GM12892 (cell line): ENCODE data around the gene CRIP3.

Experiments used
- POLR2A ChIP-seq: IDR thresholded peaks from 2 replicates; pipeline ENCODE4 v1.6.1; 2011; ENCODE audit warnings: low read depth, low read length, control low read depth
- TAF1 ChIP-seq: IDR thresholded peaks from 2 replicates; pipeline ENCODE4 v1.6.1; 2011; ENCODE audit warnings: low read depth, mild to moderate bottlenecking, control low read depth, low read length, borderline replicate concordance

DNA sequence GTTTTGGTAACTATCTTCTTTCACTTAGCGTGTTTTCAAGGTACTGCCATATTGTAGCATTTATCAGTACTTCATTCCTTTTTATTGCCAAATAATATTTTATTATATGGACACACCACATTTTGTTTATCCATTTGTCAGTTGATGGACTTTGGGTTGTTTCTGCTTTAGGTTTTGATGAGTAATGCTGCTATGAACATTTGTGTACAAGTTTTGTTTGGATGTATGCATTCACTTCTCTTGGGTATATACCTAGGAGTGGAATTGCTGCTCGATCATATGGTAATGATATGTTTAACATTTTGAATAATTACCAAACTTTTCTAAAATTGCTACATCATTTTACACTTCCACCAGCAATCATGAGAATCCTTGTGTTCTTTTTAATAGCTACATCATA, 16.9 kb downstream of the CRIP3 start:
- no peak for TF ChIP-seq POLR2A
- TF ChIP-seq TAF1, result no peak
